GDM1 (cell line): ENCODE data around the gene SERPINI2.
"Not testable (repeated sequence)": the region's sequence is repeated elsewhere in the genome, so short reads cannot be mapped to it uniquely, and the experiment has no call there.

Experiments used
- DNase-seq: peaks from one replicate; lab custom pipeline; 2025; lab: John Stamatoyannopoulos, UW

SERPINI2 gene

GRCh38 chr3:167450195-167450594 is 23.6 kb downstream of the SERPINI2 start:
- DNase-seq = no peak

GRCh38 chr3:167445491-167445890 is 28.4 kb downstream of the SERPINI2 start:
- no peak for DNase-seq

- DNase-seq = no peak
Measured at GRCh38 chr3:167441256-167441655, 32.6 kb downstream of the SERPINI2 start.

GRCh38 chr3:167437428-167438139 is 36.3 kb downstream of the SERPINI2 start:
- DNase-seq = no peak

GRCh38 chr3:167426962-167427361 is 46.9 kb downstream of the SERPINI2 start:
- DNase-seq = not testable (repeated sequence)

- DNase-seq = not testable (repeated sequence)
Measured at GRCh38 chr3:167422396-167422795, 51.4 kb downstream of the SERPINI2 start.

GRCh38 chr3:167409611-167410010 is 64.2 kb downstream of the SERPINI2 start:
- DNase-seq = no peak

GRCh38 chr3:167406876-167407492 is 66.9 kb downstream of the SERPINI2 start:
- peak; percentile 36 for DNase-seq

GRCh38 chr3:167397826-167398225 is 76.0 kb downstream of the SERPINI2 start:
- DNase-seq = no peak

- DNase-seq = no peak
Measured at GRCh38 chr3:167396075-167396474, 77.8 kb downstream of the SERPINI2 start.

GRCh38 chr3:167394003-167394402 is 79.8 kb downstream of the SERPINI2 start:
- DNase-seq = no peak
